NCI-H446 (cell line): ENCODE results near the gene TTC28.

Source experiments
- DNase-seq, 2 experiments: peaks; one replicate each; lab custom pipeline; 2025; lab: John Stamatoyannopoulos, UW

Gene TTC28

GRCh38 chr22:28002863-28003565, 676.6 kb downstream of the TTC28 start:
- DNase-seq = no peak

DNA sequence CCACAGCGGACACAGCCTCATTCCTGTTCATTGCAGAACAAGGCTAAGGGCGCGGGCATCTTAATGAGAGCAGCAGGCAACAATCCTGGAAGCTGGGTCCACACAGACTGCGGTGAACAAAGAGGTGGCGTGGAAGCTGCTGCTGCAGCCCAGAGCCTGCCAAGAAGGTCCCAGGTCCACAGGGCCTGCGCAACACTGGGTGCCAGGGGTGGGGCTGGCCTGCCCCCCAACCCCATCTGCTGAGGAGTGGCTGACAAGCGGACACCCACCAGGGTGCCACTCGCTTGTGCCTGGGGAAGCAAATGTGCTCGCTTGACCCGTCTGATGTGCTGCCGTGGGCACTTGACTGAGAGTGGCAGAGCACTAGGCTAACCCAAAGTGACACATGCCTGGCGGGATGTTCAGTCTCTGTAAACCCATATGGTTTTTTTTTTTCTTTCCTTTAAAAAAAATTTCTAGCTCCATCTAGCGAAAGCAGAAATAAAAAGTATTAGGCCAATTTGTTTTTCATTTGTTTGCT, 677.4 kb downstream of the TTC28 start:
- DNase-seq = no peak

DNA sequence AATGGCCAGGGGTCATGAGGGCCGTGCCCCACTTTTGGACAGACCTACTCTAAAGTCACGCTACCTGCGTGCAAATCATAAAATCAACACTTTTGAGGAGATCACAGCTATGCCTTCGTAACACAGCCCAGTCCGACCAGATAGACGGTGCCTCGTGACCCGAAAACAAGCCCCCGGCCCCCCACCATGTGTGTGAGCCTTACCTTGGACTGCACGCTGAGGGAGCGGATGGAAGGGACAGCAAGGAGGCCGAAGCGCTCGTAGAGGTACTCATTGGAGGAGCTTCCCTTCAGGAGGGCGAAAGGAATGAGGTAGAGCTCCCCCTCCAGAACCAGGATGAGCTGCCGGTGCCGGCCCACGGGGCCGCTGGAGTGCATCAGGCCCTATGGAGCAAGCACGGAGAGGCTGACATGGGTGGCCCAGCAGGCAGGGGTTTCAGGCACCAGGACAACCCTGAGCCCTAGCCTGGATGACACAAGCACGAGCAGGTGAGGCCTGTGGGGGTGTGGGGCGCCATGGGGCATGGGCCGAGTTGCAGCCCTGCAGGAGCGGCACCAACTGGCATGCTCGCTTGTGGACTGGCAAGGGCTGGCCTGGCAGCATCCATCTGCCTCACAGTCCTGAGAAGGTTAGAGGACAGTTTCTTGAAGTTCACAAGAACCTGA, 678.3 kb downstream of the TTC28 start:
- no peak for DNase-seq

DNA sequence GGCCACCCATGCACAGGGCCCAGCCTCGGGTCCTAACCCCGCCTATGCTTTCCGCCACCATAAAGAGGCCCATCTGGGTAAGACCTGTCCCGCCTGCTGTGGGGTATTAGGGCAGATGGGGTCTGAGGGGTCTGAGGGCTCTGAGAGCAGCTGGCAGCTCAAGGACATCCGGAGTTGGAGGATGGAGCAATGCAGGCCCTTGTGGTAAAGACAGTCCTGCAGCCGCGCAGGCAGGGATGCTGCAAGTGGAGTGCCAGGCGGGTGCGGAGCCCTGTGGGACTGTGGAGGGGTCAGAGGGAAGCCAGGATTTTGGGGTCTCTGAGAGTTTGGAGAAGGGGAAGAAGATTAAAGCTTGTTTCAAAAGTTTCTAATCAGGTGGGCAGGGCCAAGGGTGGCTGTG, 679.3 kb downstream of the TTC28 start:
- DNase-seq = no peak

DNA sequence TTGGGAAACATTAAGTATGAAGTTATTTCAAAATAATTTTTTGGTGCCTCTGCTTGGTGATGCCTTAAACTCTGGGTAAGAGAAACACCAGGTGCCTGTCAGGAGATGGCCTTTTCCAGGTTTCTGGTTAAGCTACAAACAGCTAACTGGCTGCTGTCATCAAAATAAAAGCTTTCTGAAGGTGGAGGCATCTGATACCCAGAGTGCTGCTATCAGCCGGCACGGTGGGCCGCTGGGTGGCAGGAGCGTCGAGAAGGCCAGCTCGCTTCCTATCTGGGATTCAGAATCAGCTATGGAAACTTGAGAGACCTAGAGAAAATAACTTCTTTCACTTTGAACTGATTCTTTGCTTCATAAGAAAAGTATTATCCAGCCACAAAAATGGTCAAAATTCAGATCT, 679.8 kb downstream of the TTC28 start:
- no peak for DNase-seq

DNA sequence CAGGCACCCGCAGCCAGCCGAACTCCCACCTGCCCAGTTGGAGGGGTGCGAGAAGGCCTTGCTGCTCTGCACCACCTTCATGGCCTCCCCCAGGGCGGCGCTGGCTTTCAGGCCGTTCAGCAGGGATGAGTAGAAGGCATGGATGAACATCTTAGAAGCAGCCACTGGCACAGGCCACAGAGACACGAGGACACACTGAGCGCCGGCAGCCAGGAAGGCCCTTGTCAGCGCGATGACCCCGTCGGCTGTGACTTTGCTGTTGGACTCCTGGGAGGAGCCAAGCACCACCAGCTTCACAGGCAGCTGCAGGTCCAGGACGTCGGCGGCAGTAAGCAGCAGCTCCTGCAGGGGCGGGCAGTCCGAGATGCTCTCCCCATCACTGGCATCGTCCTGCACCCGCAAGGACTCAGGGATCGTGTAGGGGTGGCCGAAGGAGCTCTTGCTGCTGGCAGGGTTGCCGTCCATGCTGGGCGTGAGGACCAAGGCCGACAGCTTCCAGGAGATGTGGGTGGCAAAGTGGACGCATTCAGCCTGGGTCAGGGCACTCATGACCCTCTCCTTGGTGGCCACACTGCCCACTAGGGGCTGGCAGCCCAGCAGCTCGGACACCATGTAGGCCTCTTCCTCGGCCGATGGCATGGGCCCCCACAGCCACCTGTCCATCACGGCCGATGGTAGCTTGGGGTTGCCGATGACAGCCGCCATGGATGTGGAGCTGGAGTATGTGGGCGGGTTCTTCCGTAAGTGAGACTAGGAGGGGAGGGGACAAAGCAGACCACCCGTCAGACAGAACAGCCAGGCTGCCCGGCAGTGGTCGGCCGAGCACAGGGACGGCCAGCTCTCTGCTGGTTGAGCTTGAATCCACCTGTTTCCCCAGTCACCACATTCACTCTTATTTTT, 680.9 kb downstream of the TTC28 start:
- no peak for DNase-seq

DNA sequence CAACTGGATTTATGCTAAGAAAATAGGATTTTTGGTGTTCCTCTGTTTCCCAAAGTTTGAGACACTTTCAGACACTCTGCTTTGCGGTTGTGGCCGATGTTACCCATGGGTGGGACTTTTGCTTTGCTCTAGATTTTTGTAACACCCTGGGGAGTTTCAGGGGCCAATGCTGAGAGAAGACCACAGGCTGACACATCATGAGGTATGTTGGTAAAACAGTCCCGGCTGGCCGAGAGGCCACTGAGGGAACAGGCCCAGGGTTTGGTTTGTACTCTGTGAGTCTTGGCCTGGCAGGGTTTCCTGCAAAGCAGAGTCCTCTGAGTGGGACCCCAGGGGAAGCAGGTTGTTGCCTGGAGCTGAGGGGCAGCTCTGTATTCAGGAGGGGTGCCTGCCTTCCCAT, 682.1 kb downstream of the TTC28 start:
- DNase-seq = no peak

DNA sequence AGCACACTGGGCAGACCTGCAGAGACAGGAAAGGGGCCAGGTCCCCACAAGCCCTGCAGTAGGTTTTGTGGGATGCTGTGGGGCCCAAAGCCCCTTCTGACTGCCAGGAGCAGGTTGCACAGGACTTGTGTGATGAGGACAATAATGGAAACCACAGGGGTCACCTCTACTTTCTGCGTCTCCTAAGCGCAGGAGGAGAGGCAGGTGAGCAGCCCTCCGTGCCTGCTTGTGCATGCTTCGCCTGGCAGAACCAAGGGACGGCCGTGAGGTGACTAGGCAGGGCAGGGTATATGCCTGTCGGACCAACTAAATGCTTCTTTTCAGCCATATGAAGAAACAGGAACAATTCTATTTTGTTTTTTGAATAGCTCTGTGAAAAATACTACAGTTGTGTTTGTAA, 682.7 kb downstream of the TTC28 start:
- no peak for DNase-seq

GRCh38 chr22:27996529-27996925, 683.1 kb downstream of the TTC28 start:
- DNase-seq = no peak

- no peak for DNase-seq
Observed at GRCh38 chr22:27995801-27996528, 683.7 kb downstream of the TTC28 start.

DNA sequence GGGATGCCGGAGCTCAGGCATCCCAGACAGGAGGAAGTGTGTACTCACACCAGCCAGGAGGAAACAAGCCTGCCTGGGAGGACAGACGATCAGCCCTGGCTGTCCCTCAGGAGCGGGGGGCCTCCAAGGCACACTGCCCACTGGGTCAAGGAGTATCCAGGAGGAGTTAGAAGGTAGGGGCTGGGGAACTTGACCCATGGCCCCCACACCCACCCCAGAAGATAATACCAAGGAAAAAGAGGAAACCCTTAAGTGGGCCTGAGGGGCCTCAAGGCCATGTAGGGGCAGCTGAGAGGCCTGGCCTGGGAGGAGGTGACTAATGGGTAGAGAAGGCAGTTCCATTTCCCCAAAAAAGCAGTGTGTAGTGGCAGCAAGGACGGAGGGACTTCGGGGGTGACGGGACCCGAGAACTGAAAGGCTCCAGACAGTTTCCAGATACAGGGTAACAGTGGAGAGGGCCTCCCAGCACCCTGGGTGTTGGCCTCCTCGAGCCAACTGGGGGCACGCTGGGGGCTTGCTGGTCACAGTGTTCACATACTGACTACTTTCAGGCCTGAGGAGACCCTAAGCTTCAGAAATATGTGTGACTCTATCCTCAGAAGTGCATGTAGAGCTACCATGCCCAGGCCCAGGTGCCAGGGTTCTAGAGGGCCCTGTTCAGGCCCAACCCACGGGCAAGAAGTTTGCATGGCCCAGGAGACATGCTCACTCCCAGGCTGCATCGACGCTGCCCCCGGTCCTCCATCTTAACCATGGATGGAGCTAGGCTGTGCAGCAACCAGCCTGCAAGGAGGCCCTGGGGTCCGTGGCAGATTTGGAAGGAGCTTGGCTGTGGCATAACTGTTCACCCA, 684.9 kb downstream of the TTC28 start:
- no peak for DNase-seq

DNA sequence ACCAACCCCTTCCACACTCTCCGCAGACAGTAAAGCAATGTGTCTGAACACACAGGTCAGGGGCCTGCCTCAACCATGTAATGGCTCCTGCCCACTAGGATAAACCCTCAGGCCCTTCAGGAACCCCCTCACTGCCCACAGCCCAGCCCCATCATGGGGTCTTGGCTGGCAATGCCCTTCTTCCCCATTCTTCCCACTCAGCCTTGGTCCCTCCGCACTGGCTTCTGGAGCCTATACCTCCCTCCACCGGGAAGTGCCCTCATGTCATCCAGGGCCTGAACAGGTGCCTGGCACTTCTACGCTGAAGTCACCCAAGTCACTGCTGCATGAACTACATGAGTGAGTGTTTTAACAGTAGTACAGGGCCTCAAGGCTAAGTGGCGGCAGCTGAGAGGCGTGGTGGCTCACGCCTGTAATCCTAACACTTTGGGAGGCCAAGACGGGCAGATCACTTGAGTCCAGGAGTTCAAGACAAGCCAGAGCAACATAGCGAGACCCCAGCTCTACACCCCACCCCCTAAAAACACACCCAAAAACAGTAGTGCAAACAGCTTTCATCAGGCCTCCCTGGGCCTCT, 685.8 kb downstream of the TTC28 start:
- DNase-seq = no peak

DNA sequence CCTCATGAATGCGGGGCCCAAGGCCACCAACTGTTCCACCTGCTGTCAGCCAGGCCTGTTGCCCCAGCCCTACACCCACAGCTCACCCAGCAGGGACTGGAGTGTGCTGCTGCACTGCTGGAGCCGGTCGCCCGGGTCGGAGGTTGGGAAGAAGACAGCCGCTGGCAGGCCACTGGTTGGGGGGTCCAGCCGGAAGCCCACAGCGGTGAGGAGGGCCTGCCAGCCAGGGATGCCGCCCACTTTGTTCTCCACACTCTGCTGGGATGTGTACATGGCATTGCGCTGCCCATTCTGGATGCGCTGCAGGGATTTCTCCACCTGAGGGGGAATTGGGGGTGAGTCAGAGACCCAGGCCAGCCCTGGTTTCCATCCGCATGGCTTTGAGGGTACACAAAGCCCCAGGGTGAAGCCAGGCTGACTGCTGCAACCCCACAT, 686.4 kb downstream of the TTC28 start:
- no peak for DNase-seq

- DNase-seq = no peak
Observed at GRCh38 chr22:27992294-27993165, 687.1 kb downstream of the TTC28 start.

DNA sequence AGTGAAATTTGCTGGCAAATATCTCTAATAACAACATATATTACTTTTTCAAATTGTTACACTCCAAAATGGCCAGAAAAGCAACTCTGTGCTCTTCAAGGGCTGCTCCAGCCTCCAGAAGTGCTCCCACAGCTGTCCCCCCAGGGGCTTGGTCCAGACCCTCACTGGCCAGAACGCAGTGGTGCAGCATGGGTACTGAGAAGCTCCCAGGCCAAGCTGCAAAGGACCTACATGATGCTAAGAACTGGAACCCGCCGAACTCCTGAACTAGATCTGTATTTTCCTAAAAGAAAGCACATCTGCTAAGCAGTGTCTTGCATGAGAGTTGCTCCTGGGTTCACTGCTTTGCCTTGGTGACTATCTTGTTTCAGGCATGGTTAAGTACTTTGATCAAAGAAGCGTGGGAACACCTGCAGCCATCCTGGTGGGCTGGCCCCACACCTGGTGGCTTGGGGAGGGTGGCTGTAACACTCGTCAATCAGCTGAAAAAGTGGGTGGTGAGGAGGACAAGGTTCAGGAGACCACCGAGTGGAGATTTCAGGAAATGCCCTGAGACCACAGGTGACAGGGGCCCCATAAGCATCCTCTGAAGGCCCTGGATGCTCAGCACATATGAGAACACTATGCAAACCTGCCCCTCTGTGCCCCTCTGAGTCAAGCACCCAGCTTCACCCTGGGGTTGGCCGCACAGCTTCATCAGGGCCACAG, 687.9 kb downstream of the TTC28 start:
- no peak for DNase-seq

DNA sequence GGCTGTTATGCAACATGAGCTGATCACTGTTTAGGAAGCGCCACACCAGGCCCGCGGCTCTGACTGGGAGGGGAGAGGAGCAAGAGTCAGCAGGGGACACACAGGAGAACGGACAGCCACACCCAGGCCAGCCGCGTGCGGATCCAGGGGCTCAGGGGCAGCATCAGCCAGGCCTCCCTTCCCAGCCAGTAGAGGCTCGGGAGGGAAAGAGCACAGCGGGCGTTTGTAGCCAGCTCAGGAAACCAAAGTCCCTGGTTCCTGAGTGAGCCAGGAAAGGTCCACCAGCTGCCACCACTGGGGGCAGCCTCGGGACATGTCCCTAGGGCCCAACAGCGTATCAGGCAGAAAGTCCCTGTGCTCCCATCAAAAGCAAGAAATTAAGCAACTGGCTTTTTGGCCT, 688.8 kb downstream of the TTC28 start:
- DNase-seq = no peak

GRCh38 chr22:27990451-27990840, 689.2 kb downstream of the TTC28 start:
- DNase-seq = no peak

GRCh38 chr22:27989758-27990450, 689.7 kb downstream of the TTC28 start:
- DNase-seq = no peak
